ENCODE measurements around the gene CDH4. TPM values are rescaled to one million over a fixed set of nuclear protein-coding genes. Genes with fewer than 3 reads are reported as not detected.

CDH4 gene
- total RNA-seq, 1 donor from 2014 or later: 12.1 TPM

GRCh38 chr20:61433176-61433575 is 181.1 kb downstream of the CDH4 start:
- DNase-seq (ENCODE audit: low read depth): no peak
- H3K36me3 ChIP-seq (ENCODE audit: control insufficient read depth, insufficient read depth, low read length): no peaks in the 10 kb centered on the region
- no peaks in the 10 kb centered on the region for H3K27me3 ChIP-seq (ENCODE audit: control insufficient read depth, insufficient read depth, low read length)

GRCh38 chr20:61433816-61434215 is 181.8 kb downstream of the CDH4 start:
- no peaks in the 10 kb centered on the region for H3K36me3 ChIP-seq (ENCODE audit: control insufficient read depth, insufficient read depth, low read length)
- FAIRE-seq: no peak

More at GRCh38 chr20:61433176-61433575, 181.1 kb downstream of the CDH4 start:
- no peak for FAIRE-seq
- no peak overlapping the region for H3K4me3 ChIP-seq (ENCODE audit: low read depth, low read length)
- no peak for TF ChIP-seq CTCF (IDR thresholded peaks at IDR 0.05; ENCODE audit: insufficient read depth, low read length, severe bottlenecking)

GRCh38 chr20:61434341-61434781 is 182.3 kb downstream of the CDH4 start:
- TF ChIP-seq CTCF (IDR thresholded peaks at IDR 0.05; ENCODE audit: insufficient read depth, low read length, severe bottlenecking): no peak
- DNase-seq (ENCODE audit: low read depth): no peak
- FAIRE-seq: no peak
- no peaks in the 10 kb centered on the region for H3K27me3 ChIP-seq (ENCODE audit: control insufficient read depth, insufficient read depth, low read length)
- no peak overlapping the region for H3K4me3 ChIP-seq (ENCODE audit: low read depth, low read length)
- H3K36me3 ChIP-seq (ENCODE audit: control insufficient read depth, insufficient read depth, low read length): no peaks in the 10 kb centered on the region

More at GRCh38 chr20:61433816-61434215, 181.8 kb downstream of the CDH4 start:
- Histone ChIP-seq H3K4me3 (ENCODE audit: low read depth, low read length) (no peak overlapping the region), H3K27me3 (ENCODE audit: control insufficient read depth, insufficient read depth, low read length) (no peaks in the 10 kb centered on the region)
- TF ChIP-seq CTCF (IDR thresholded peaks at IDR 0.05; ENCODE audit: insufficient read depth, low read length, severe bottlenecking): no peak
- DNase-seq (ENCODE audit: low read depth): no peak

GRCh38 chr20:61435184-61435822 is 183.2 kb downstream of the CDH4 start:
- Histone ChIP-seq H3K36me3 (ENCODE audit: control insufficient read depth, insufficient read depth, low read length) (no peaks in the 10 kb centered on the region), H3K4me3 (ENCODE audit: low read depth, low read length) (no peak overlapping the region), H3K27me3 (ENCODE audit: control insufficient read depth, insufficient read depth, low read length) (no peaks in the 10 kb centered on the region)
- DNase-seq (ENCODE audit: low read depth): no peak
- no peak for TF ChIP-seq CTCF (IDR thresholded peaks at IDR 0.05; ENCODE audit: insufficient read depth, low read length, severe bottlenecking)
- FAIRE-seq: no peak

GRCh38 chr20:61435823-61436220 is 183.8 kb downstream of the CDH4 start:
- Histone ChIP-seq H3K27me3 (ENCODE audit: control insufficient read depth, insufficient read depth, low read length) (no peaks in the 10 kb centered on the region), H3K36me3 (ENCODE audit: control insufficient read depth, insufficient read depth, low read length) (no peaks in the 10 kb centered on the region)
- TF ChIP-seq CTCF (IDR thresholded peaks at IDR 0.05; ENCODE audit: insufficient read depth, low read length, severe bottlenecking): no peak

GRCh38 chr20:61436283-61436666 is 184.2 kb downstream of the CDH4 start:
- DNase-seq (ENCODE audit: low read depth): peak; percentile 71
- no peak for FAIRE-seq
- Histone ChIP-seq H3K36me3 (ENCODE audit: control insufficient read depth, insufficient read depth, low read length) (no peaks in the 10 kb centered on the region), H3K4me3 (ENCODE audit: low read depth, low read length) (no peak overlapping the region), H3K27me3 (ENCODE audit: control insufficient read depth, insufficient read depth, low read length) (no peaks in the 10 kb centered on the region)
- TF ChIP-seq CTCF (IDR thresholded peaks at IDR 0.05; ENCODE audit: insufficient read depth, low read length, severe bottlenecking): no peak

More at GRCh38 chr20:61435823-61436220, 183.8 kb downstream of the CDH4 start:
- no peak for DNase-seq (ENCODE audit: low read depth)
- FAIRE-seq: no peak
- H3K4me3 ChIP-seq (ENCODE audit: low read depth, low read length): no peak overlapping the region
